HG02970 (cell line): ENCODE results near the gene PARD3.
"Not testable (repeated sequence)": the region's sequence is repeated elsewhere in the genome, so short reads cannot be mapped to it uniquely, and the experiment has no call there.

Experiments used
- ATAC-seq: cut with Tn5 transposase; IDR thresholded peaks from one replicate; pipeline ENCODE4 v1.9.1; 2021; ENCODE audit warnings: mild to moderate bottlenecking, moderate library complexity, moderate number of reproducible peaks; ENCODE audit not compliant: unreplicated experiment, low FRiP score

Gene PARD3

DNA sequence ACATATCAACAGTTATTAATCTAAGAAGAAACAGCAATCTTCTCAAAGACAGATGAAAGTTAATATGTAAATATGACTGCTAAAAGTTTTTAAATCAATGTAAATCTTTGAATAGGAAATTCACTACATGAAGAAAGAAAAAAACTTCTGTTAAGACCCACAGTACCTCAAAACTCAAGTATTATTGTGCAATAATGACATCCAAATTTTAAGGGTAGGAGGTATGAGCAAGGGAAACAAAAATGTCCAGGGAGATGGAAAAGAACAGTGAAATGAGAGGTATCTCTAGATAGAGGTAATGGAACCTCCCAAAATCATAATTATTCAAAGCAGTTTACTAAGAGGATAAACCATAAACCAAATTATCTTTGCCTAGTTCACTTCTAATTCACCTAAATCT lies 436.8 kb downstream of the PARD3 start:
- ATAC-seq, result no peak

- no peak for ATAC-seq
These were observed 437.3 kb downstream of the PARD3 start for GRCh38 chr10:34377833-34378232.

GRCh38 chr10:34374356-34375045 lies 440.6 kb downstream of the PARD3 start:
- ATAC-seq, result no peak

GRCh38 chr10:34373211-34373610 lies 441.9 kb downstream of the PARD3 start:
- no peak for ATAC-seq

GRCh38 chr10:34372509-34372908 lies 442.6 kb downstream of the PARD3 start:
- no peak for ATAC-seq

DNA sequence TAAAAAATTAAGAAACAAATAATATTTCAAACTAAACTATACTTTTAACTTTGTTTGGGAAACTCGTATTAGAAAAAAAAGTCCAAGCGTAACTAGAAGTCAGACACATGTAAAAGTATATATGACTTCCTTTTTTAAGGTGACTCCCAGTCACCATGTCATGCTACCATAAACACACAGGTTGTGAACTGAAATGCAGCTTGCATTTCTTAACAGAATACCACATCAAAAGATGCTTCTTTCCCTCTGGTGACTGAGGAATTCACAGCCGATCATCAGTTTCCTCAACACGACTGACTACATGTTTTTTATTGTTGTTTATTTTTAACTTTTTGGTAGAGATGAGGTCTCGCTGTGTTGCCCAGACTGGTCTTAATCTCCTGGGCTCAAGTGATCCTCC lies 445.0 kb downstream of the PARD3 start:
- ATAC-seq, result no peak

DNA sequence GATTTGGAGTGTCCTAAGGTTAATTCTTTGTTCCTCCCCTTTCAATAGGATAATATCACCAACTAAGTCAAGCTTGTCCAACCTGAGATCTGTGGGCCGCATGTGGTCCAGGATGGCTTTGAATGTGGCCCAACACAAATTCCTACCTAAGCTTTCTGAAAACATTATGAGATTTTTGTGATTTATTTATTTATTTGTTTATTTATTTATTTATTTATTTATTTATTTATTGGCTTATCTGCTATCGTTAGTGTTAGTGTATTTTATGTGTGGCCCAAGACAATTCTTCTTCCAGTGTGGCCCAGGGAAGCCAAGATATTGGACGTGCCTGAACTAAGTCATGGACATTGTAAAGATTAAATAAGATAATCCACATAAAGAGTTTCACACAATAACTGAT lies 446.0 kb downstream of the PARD3 start:
- no peak for ATAC-seq

GRCh38 chr10:34364253-34365037 lies 450.7 kb downstream of the PARD3 start:
- no peak for ATAC-seq

DNA sequence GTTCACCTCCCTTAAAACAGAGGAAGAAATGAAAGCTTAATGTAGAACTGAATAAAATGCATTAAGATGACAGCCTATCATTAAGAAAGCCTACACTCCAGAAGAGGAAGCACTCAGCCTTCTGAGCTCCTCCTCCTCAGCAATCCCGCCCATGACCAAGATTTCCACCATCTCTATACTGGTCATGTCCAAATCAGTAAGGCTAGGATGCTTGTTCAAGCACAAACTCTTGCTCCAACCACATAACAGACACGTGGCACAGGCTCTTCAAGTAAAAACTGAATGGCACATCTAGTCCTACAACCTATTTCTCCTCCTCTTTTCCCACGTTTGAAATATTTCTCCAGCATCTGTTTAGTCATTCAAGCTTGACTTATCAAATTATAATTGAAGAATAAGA lies 454.1 kb downstream of the PARD3 start:
- no peak for ATAC-seq

DNA sequence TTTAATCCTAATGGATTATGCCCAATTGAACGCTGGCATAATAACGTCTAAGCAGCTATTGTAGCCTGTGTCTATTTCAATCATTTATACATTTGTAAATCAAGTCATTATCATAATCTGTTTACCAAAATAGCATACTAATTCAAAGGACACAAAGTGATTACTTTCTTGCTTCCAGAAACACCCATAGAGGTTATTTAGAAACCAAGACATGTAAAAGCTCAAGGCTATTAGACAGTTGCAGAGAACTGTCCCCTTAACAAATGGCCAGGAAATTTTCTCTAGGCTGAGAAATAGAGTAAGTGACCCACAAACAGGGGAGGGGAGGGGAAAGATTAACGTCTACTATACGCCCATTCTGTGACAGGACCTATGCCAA lies 455.7 kb downstream of the PARD3 start:
- ATAC-seq, result no peak

DNA sequence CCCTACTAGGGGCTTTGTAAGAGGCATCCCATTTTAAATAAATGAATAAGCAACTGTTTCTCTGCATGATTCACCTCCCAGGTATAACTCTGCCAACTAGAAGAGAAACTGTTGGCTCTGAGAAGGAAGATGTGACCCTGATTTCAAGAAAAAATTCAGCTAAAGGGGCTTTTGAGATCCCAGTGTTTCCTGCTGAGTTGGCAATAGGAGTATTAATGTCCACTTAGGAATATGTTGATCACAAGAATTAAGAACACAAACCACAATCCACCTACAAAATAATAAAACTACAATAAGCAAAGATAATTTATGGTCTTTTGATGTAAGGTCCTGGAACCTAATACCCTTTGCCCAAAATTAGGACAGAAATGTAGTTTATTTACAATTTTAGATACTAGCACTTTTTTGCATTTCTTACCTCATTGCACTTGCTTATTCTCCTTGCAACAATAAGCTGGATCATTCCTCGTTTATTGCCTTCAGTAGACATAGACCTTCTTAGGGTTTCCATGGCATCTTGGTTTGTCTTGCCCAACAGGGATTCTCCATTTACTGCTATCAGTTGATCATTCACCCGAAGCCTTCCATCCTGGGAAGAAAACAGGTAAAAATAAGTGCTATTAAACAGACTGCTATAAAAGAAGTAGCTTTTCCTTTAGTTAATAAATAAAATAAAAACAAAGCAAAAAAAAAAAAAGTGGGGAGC lies 456.2 kb downstream of the PARD3 start:
- ATAC-seq, result no peak

DNA sequence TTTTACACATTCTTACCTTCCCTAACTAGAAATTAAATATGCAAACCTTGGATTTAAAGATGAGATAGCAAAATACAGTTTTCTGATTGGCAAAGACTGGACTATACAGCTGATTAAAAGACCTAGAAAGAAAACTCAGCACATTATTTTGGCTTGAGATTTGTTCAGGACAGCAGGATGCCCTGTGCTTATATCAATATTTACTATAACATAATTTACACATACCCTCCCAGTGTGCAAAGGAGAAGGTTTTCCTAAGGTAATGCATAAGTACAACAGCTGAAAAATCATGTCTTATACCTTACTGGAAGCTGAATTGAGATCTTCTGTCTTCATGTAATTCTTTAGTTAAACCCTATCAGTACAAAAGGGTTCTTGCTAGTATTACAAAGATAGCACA lies 458.6 kb downstream of the PARD3 start:
- no peak for ATAC-seq

GRCh38 chr10:34353530-34353929 lies 461.6 kb downstream of the PARD3 start:
- ATAC-seq, result not testable (repeated sequence)

DNA sequence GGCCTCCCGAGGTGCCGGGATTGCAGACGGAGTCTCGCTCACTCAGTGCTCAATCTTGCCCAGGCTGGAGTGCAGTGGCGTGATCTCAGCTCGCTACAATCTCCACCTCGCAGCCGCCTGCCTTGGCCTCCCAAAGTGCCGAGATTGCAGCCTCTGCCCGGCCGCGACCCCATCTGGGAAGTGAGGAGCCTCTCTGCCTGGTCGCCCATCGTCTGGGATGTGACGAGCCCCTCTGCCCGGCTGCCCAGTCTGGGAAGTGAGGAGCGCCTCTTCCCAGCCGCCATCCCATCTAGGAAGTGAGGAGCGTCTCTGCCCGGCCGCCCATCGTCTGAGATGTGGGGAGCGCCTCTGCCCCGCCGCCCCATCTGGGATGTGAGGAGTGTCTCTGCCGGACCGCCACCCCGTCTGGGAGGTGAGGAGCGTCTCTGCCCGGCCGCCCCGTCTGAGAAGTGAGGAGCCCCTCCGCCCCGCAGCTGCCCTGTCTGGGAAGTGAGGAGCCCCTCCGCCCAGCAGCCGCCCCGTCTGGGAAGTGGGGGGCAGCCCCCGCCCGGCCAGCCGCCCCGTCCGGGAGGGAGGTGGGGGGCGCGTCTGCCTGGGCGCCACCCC lies 462.4 kb downstream of the PARD3 start:
- ATAC-seq, result not testable (repeated sequence)

- no peak for ATAC-seq
These were observed 463.9 kb downstream of the PARD3 start for GRCh38 chr10:34351161-34351560.

DNA sequence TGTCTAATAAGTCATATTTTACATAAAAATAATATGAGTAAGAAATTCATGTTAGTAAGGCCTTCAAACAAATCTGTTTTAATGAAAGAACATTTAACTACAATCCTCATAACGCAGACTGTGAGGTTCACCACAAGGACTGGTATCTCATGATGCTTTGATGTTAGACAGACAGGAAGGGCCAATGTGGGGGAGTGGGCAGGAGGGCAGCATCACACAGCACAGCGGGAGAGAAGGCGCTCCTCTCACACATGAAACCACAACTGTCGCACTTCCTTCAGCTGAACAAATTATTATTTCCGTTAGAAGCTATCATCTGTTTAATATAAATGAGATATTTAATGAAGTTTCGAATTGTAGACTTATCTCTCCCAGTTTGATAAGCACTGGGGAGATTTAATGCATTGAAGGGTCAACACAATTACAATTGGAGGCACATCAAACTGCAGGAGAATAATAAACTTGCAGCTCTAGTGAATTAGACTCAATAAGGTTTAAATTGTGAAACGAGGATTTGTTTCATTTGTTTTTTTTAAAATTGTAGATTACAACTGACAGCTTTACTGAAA lies 466.1 kb downstream of the PARD3 start:
- ATAC-seq, result no peak

GRCh38 chr10:34348021-34348420 lies 467.1 kb downstream of the PARD3 start:
- ATAC-seq, result no peak

GRCh38 chr10:34347131-34347530 lies 468.0 kb downstream of the PARD3 start:
- ATAC-seq, result no peak

DNA sequence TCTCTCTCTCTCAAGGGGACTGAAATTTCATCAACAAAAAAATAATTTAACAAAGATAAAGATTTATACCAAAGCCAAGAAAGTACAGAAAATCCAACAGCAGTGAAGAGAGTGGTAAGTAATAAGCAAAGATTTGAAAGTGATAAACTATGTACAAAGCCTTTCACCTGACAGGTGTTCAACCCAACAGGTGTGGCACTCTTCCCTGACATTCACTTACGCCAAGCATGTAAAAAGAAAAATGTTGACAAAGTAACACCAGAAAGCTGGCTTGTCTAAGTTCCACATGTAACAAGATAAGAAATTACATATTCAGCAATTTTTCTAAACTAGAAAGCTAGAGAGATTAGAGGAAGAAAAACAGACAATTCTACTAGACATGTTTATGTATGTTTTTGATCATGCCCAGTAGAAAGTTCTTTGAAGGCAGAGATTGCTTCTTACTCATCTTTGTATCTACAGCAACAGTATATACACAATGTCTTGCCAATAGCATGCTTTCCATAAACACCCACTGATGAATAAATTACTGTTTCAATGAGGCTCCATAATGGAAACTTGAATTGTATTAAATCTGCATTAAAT lies 468.5 kb downstream of the PARD3 start:
- no peak for ATAC-seq

DNA sequence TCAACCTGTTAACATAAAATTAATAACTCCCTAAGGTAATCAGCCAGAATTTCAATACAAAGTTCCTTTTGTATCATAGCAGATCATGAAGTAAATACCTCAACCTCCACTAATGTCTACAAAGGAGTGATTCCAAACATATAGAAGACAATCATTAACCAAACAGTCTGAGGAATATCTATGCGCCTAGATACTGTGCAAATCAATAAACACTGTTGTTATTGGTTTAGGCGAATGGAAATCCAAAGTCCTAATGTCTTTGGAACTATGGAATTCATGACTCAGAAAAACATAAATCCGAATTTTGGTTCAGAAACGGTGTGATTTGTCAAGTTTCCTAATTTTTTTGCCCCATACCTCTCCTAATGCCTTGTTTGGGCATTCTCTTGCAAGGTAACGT lies 469.7 kb downstream of the PARD3 start:
- no peak for ATAC-seq
